Epidermal melanocyte (primary cell): ENCODE measurements around the gene TMEM198.
A peak's percentile ranks its signal among the peaks of the same experiment; 100 is the strongest.

Experiments used
- DNase-seq: peaks from one replicate; pipeline ENCODE4 v3.0.0; 2011; ENCODE audit warnings: low spot score; ENCODE audit not compliant: insufficient read length

Gene TMEM198

DNA sequence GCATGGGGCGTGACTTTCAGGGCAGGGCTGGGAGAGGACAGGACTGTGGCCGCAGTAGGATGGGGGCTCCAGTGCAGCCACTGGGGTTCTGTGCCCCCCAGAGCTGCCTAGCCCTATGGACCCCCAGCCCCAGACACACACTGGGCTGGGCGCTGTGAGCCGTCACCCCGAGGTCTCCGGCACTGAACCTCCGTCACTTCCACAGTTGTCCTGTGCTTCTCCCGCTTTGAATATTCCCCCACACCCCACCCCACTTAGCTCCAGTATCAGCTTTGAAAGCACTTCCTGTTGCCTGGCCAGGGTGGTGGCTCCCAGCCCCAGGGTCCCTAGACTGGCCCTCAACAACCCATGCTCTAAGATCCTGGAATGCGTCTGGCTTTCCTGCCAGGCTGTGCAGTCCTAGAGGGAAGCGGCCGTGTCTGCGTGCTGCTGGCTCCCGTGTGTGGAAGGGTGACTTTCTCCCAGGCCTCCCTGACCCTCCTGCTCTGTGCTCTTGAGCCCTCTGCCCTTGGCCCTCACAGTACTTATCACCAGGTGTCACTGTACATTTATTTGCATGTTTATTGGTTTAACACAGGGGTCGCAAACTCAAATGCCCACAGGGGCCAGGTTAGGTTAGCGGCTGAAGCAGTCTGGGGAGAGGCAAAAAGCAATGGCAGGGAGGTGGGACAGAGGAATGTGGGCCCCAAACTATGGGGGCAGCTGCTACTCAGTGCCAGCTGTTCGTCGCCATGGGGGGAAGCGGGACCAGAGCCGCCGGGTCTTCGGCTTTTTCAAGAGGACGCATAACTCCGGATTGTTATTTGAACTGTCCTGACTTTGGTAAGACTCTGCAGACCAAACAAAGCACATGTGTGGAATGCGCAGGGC is 17.6 kb downstream of the TMEM198 start:
- no peak for DNase-seq

DNA sequence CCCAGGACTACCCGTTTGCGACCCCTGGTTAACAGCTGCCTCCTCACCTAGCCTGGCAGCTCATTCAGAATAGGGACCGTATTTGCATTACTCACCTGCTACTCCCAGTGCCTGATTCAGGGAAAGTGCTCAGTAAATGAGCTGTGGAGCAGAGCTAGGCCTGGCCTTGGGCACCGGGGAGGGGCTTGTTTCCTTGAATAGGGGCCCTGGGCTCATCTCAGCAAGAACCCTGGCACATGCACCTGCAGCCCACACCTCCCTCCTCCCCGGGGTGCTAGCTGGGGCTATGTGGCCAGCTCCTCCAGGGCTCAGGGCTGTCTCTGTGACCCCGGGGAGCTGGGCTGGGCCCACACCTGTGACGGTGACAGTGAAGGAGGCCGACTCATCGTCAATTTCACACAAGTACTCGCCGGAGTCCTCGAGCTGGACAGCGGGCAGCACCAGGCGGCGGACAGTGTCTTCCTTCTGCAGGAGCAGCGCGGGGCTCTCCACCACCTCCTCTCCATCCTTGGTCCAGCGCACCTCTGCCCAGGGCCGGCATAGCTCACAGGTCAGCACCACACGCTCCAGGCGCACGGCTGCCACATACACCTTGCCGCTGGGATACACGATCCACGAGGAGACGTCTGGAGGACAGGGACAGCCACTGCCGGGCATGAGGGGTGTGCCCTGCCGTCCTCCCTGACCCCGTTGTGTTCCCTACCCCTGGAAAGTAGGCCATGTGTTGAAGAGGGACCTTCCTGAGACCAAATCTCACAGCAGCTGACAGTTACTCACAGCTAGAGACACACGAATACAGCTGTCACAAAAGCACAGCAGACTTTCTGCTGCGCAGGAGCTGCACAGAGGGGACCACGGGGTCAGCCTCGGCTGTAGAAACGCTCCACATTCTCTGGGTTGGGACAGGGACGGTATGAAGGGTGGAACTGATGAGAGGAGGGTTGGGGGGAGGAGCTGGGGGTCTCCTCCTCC is 18.5 kb downstream of the TMEM198 start:
- no peak for DNase-seq

- no peak for DNase-seq
Measured at GRCh38 chr2:219563271-219563928, 19.6 kb downstream of the TMEM198 start.

- no peak for DNase-seq
Measured at GRCh38 chr2:219565130-219566080, 21.6 kb downstream of the TMEM198 start.

DNA sequence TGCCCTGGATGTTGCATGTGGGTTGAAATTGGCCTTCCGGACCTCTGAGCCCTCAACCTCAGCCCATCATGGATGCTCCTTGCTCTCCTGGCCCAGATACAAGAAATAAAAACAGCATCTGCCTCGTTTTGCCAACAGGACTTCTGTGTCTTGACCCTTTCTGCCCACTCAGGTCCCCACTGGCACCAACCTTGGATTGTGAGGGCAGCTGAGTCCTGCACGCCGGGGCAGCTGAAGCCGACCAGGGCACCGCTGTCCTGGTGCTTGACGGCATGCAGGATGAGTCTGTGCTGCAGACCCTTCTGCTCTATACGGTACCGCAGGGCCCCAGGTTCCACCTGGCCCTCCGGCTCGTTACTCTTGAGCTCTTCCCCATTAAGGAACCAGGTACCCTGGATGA is 22.8 kb downstream of the TMEM198 start:
- DNase-seq: no peak

GRCh38 chr2:219567131-219567530 is 23.3 kb downstream of the TMEM198 start:
- no peak for DNase-seq

GRCh38 chr2:219567791-219568361 is 24.0 kb downstream of the TMEM198 start:
- DNase-seq: no peak

- no peak for DNase-seq
Measured at GRCh38 chr2:219569041-219569440, 25.2 kb downstream of the TMEM198 start.

DNA sequence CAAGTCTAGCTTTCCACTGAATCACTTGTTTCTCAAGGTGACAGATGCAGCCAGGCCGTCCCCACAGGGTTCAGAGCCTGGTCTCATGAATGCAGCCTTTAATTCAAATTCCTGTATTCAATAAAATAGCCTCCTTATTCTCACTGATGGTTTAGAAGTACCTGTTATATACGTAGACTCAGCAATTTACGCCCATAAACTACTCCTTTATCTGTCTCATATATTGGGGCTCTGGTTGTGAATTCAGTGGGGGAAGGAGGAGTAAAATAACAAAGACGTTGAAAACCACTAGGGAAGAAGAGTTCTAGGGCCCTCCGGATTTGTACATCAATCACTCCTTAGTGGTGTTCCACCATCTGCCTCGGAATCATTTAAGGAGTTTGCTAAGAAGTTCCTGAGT is 25.8 kb downstream of the TMEM198 start:
- no peak for DNase-seq

DNA sequence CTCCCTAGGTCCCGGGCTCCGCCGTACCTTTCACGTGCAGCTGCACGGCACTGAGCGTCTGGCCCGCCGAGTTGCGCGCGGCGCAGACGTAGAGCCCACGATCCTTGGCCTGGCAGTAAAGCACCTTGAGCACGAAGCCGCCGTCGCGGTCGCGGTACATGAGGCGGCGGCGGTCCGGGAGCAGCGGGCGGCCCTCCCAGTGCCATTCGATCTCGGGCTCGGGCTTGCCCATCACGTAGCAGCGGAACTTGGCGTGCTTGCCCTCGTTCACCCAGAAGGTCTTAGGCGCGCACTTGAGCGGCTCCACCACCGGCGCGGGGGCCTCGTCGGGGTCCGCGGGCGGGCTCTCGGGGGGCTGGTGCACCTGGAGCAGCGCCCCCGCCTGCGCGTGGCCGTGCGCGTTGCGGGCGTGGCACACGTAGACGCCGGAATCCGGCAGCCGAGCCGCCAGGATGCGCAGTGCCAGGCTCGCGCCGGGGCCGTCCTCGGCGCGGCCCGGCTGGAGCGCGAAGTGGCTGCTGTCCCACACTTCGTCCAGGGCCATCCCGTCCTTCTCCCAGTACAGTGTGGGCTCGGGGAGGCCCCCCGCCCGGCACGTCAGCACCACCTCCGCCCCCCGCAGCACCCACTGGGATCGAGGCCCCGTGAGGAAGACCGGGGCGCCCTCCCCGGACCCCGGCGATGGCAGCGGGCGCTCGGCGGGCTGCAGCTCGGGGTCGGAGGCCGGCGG is 26.5 kb downstream of the TMEM198 start:
- no peak for DNase-seq

- peak; percentile 46 for DNase-seq
Measured at GRCh38 chr2:219570924-219571310, 27.1 kb downstream of the TMEM198 start.

DNA sequence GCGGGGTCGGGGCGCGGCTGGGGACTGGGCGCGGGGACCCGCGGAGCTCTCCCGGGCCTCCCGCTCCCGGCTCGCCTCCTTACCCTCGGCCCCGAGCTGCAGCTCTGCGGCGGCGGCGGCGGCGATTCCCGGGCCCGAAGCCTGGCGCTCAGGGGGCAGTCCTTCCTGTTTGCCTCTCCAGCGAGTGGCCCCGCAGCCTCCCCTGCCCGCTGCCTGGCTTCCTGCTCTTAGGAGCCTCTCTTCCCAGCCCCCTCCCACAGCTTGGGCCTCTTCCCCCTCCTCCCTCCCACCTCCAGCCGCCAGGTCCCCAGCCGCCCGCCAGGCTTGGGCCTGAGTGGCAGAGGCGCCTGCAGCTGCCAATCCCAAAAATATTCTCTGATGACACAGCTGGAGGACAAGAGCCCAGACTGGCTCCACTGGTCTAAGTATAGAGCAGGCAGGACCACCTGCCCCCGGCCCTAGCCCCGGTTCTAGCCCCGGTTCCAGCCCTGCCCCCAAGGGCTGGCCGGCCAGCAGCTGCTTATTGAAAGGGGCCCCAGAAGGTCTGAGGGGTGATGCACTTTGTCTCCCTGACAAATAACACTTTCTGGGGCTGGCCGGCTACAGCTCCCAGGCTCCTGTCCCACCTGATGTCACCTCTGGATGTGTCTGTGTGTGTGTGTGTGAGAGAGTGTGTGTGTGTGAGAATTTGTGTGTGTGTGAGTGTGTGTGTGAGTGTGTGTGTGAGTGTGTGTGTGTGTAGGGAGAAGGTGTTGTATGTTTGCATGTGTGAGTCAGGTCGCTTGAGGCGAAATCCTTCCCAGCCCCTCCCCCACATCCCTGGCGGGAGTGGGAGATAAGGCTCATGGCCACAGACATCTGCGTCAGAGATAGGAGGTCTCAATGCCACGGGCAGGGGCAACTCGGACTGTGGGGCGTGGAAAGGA is 27.7 kb downstream of the TMEM198 start, which contains the start of gene OBSL1:
Gene OBSL1, minus strand, starts transcription at position 229 of the 926 bp plus-strand sequence. CDS start 307 bp downstream, outside the sequence.
- DNase-seq: peak; percentile 79

DNA sequence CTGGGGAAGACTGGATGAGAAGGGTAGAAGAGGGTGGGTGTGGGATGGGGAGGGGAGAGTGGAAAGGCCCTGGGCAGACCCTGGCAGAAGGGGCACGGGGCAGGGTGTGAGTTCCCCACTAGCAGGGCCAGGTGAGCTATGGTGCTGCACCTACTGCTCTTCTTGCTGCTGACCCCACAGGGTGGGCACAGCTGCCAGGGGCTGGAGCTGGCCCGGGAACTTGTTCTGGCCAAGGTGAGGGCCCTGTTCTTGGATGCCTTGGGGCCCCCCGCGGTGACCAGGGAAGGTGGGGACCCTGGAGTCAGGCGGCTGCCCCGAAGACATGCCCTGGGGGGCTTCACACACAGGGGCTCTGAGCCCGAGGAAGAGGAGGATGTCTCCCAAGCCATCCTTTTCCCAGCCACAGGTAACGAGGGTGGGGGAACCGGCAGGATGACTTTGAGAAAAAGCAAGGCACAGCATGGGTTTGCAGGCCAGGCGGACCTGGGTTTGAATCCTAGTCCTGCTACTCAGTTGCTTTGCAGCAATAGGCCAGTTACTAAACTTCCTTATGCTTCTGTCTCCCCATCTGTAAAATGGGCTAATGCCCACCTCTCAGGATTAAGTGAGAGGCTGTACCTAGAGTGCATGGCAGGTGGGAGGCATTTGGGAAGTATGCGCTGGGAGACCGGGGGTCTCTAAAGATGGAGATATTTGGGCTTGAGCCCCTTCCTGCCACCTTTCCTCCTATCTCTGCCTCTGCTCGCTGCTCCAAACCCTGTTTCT is 28.6 kb downstream of the TMEM198 start, which contains the start of gene INHA:
Gene INHA, plus strand, starts transcription at position 74 of the 765 bp plus-strand sequence. Its CDS starts 65 bp downstream, at position 139.
- no peak for DNase-seq

DNA sequence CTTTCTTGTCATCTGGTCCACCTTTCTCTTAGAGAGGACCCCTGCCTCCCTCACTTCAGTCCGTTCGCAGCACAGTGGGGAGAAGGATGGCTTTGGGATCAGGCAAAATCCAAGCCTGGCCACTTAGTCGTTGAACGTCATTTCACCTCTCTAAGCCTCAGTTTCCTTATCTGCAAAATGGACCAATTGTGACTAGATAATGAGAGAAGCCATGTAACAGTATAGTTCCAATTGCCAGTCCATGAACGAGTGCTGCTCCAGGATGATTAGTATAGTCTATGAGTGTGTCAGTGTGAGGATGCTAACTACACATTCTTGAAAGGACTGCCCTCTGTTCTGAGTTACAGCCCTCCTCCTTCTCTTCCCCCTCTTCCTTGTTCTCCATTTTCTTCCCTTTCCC is 29.3 kb downstream of the TMEM198 start:
- no peak for DNase-seq

- no peak for DNase-seq
Measured at GRCh38 chr2:219574484-219575311, 30.9 kb downstream of the TMEM198 start.
